Common myeloid progenitor, CD34-positive (primary cell): ENCODE data around the gene MCC.

Experiments
- CTCF ChIA-PET: fragments of 350-600 bp; sonication (Branson Sonifier 250); formaldehyde crosslinking; loops from one replicate; lab custom pipeline; 2021; ENCODE audit warnings: antibody characterized with exemption; lab: Charles Lee
- POLR2A ChIA-PET: fragments of 350-600 bp; sonication (Branson Sonifier 250); formaldehyde crosslinking; loops from one replicate; lab custom pipeline; 2021; ENCODE audit warnings: antibody characterized with exemption; lab: Charles Lee
- DNase-seq, 3 donors: peaks; one replicate each; pipeline versions ENCODE4 v3.0.0 to v3.0.0-alpha.2; 2013
- H3K27ac ChIP-seq, 2 experiments: 1 replicate in 1 of 2; 2 replicates in 1 of 2; pipeline ENCODE4 v1.7.0; 2013; ENCODE audit warnings: inconsistent platforms in 2 of 2, low read length in 2 of 2, mild to moderate bottlenecking in 2 of 2, low read depth in 1 of 2, moderate library complexity in 1 of 2; ENCODE audit not compliant: severe bottlenecking in 2 of 2, insufficient read depth in 1 of 2, poor library complexity in 1 of 2
- H3K27me3 ChIP-seq, 5 experiments: replicated peaks in 2 of 5; 1 replicate in 3 of 5; 2 replicates in 2 of 5; pipeline versions ENCODE4 v1.6.1 to v1.7.0; 2013; ENCODE audit warnings: low read length in 4 of 5, mild to moderate bottlenecking in 2 of 5, moderate library complexity in 2 of 5, inconsistent platforms in 1 of 5; ENCODE audit not compliant: insufficient read depth in 5 of 5, control insufficient read depth in 4 of 5
- H3K36me3 ChIP-seq, 4 experiments: 1 replicate in 2 of 4; 2 replicates in 2 of 4; pipeline versions ENCODE4 v1.6.1 to v1.7.0; 2013; ENCODE audit warnings: low read length in 3 of 4, control low read depth in 1 of 4, mild to moderate bottlenecking in 1 of 4; ENCODE audit not compliant: control insufficient read depth in 4 of 4, insufficient read depth in 4 of 4
- H3K4me1 ChIP-seq, 4 experiments: 1 replicate in 3 of 4; 2 replicates in 1 of 4; pipeline versions ENCODE4 v1.6.1 to v1.7.1; 2013; ENCODE audit warnings: low read length in 3 of 4, mild to moderate bottlenecking in 3 of 4, control low read depth in 1 of 4, inconsistent platforms in 1 of 4, moderate library complexity in 1 of 4; ENCODE audit not compliant: control insufficient read depth in 4 of 4, insufficient read depth in 4 of 4; ENCODE audit errors: control extremely low read depth in 1 of 4
- H3K4me3 ChIP-seq, 7 experiments: 1 replicate in 4 of 7; 2 replicates in 3 of 7; pipeline versions ENCODE4 v1.5.1 to v1.7.0; 2013; ENCODE audit warnings: mild to moderate bottlenecking in 7 of 7, low read length in 6 of 7, moderate library complexity in 6 of 7, inconsistent platforms in 2 of 7, low read depth in 2 of 7, control low read depth in 1 of 7; ENCODE audit not compliant: insufficient read depth in 4 of 7, control insufficient read depth in 1 of 7; ENCODE audit errors: extremely low read depth in 1 of 7
- H3K9me3 ChIP-seq, 5 experiments: 1 replicate in 4 of 5; 2 replicates in 1 of 5; pipeline versions ENCODE4 v1.6.1 to v1.7.1; 2013; ENCODE audit warnings: low read length in 4 of 5, mild to moderate bottlenecking in 2 of 5, inconsistent platforms in 1 of 5, low read depth in 1 of 5, moderate library complexity in 1 of 5; ENCODE audit not compliant: control insufficient read depth in 4 of 5, insufficient read depth in 2 of 5; ENCODE audit errors: control extremely low read depth in 1 of 5
- WGBS: methylation state at CpG from one replicate; pipeline ENCODE4 v1.1.5; 2013; ENCODE audit not compliant: insufficient coverage; 5-methylcytosine and 5-hydroxymethylcytosine counted together

The MCC gene

GRCh38 chr5:113157886-113158285, 330.4 kb downstream of the MCC start:
- peaks cover 0 to 3% (median 0%) of the 10 kb centered on the region in 5 experiments for H3K9me3 ChIP-seq
- H3K36me3 ChIP-seq: no peaks in the 10 kb centered on the region
- DNase-seq: no peak
- no peak overlapping the region for H3K27ac ChIP-seq
- peaks cover 0 to 4% (median 0%) of the 10 kb centered on the region in 5 experiments for H3K27me3 ChIP-seq
- CTCF ChIA-PET: no interaction called here
- POLR2A ChIA-PET: no interaction called here
- H3K4me1 ChIP-seq: no peaks in the 10 kb centered on the region
- H3K4me3 ChIP-seq: no peak overlapping the region
- WGBS: 100% methylated on average over 4 of the region's 4 CpGs

DNA sequence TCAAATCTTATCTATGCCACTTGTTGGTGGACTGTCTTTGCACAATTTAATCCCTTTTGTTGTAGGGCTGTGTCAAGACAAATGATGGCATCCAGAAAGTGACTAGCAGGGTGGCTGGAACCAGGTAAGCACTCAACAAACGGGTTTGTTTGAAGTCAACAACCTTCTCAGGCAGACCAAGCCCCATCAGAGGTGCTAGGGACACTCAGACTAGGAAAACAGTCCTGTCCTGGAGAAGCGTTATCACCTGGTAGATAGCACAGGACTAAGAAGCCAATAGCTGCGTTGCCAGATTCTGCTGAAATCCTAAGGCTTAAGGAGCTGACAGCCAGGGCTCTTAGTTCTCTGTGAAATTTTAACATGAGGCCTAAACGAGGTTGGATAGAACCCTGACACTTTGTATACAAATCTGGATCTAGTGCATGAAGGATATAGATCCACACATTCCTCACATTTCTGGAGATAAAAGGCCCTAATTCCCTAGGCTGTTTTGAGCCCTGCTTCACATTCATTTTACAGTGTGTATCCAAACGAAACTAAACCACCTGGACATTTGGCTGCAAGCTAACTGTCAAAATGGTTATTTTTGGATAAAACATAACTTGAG, 331.9 kb downstream of the MCC start:
- Histone ChIP-seq H3K27ac (no peak overlapping the region), H3K4me1 (no peaks in the 10 kb centered on the region), H3K36me3 (no peaks in the 10 kb centered on the region), H3K9me3 (peaks cover 0 to 3% (median 0%) of the 10 kb centered on the region in 5 experiments), H3K27me3 (peaks cover 0 to 7% (median 4%) of the 10 kb centered on the region in 5 experiments), H3K4me3 (no peak overlapping the region)
- ChIA-PET POLR2A (no interaction called here), CTCF (no interaction called here)
- DNase-seq: no peak
- WGBS: 98% methylated on average over 4 of the region's 5 CpGs

DNA sequence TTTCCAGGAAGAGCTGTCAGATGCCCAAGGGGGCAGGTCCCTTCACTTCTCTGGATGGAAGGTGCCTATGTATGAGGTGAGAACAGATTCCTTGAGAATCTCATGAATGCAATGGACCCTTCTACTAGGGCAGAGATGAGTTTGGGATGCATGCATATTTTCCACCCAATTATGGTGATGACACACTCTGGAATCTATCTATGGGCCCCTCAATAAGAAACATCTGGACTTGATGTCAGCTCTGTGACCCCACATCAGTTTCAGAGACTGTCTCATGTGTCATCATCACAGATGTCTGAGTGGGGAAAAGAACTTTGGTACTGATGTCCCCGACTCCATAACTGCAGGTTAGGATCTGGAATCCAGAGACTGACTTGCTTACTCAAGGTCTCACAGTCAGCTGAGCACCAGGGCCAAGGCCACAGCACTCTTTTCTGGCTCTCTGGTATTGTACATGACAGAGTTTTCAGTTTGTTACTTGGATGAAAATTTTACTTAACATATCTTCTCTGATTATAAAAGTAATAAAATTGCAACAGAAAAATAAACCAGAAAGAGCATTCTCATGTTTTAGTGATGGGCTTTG, 334.6 kb downstream of the MCC start:
- WGBS: 100% methylated on average over 1 of the region's 1 CpG
- peaks cover 0 to 3% (median 0%) of the 10 kb centered on the region in 5 experiments for H3K9me3 ChIP-seq
- no peak for DNase-seq
- H3K36me3 ChIP-seq: no peaks in the 10 kb centered on the region
- no peak overlapping the region for H3K27ac ChIP-seq
- CTCF ChIA-PET: no interaction called here
- H3K4me3 ChIP-seq: no peak overlapping the region
- no peaks in the 10 kb centered on the region for H3K4me1 ChIP-seq
- POLR2A ChIA-PET: no interaction called here
- peaks cover 0 to 10% (median 7%) of the 10 kb centered on the region in 5 experiments for H3K27me3 ChIP-seq

DNA sequence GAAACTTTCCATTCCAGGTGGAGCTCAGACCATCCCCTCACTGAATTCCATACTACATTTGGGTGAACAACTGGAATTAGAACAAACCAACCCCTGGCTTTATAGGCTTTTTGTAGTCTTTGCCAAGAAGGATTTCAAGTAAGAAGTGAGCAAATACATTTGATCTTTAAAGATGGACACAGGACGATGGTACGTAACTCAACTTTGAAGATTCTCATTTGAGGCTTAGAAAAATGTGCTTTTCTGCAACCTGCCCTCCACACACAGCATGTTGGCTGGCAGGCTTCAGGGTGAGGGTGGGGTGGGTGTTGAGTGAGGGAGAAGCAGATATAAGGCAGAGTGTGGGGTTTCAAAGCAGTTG, 335.9 kb downstream of the MCC start:
- ChIA-PET POLR2A (no interaction called here), CTCF (interaction anchor here (0.6 kb wide), 1 partner anchor 1248 kb away, joined by 3 read pairs; no protein-coding TSS in a partner anchor)
- no peaks in the 10 kb centered on the region for H3K36me3 ChIP-seq
- no peak for DNase-seq
- H3K4me3 ChIP-seq: no peak overlapping the region
- H3K27me3 ChIP-seq: peaks cover 0 to 13% (median 5%) of the 10 kb centered on the region in 5 experiments
- H3K27ac ChIP-seq: no peak overlapping the region
- H3K9me3 ChIP-seq: peaks cover 0 to 3% (median 0%) of the 10 kb centered on the region in 5 experiments
- 100% methylated on average over 2 of the region's 2 CpGs for WGBS
- H3K4me1 ChIP-seq: no peaks in the 10 kb centered on the region

- Histone ChIP-seq H3K9me3 (peaks cover 0 to 3% (median 0%) of the 10 kb centered on the region in 5 experiments), H3K27ac (no peak overlapping the region), H3K4me1 (no peaks in the 10 kb centered on the region), H3K36me3 (no peaks in the 10 kb centered on the region), H3K27me3 (peaks cover 0 to 14% (median 3%) of the 10 kb centered on the region in 5 experiments), H3K4me3 (no peak overlapping the region)
- ChIA-PET CTCF (interaction anchor here (0.6 to 1.1 kb wide), 2 partner anchors 24 to 1248 kb away, joined by 3 read pairs; no protein-coding TSS in a partner anchor), POLR2A (no interaction called here)
- DNase-seq: no peak
- 97% methylated on average over 8 of the region's 8 CpGs for whole genome bisulfite sequencing
These were observed 336.4 kb downstream of the MCC start for GRCh38 chr5:113151641-113152379.

DNA sequence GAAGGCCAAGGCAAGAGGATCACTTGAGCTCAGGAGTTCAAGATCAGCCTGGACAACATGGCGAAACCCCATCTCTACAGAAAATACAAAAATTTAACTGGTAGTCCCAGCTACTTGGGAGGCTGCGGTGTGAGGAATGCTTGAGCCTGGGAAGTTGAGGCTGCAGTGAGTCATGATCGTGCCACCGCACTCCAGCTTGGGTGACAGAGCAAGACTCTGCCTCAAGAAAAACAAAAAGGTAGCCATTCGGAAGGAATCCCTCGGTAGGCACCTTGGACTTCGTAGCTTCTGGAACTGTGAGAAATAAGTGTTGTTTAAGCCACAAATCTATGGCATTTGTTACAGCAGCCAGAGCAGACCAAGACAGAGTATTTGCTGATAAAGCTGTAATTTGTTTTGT, 337.4 kb downstream of the MCC start:
- peaks cover 0 to 14% (median 3%) of the 10 kb centered on the region in 5 experiments for H3K27me3 ChIP-seq
- no peak for DNase-seq
- no peaks in the 10 kb centered on the region for H3K4me1 ChIP-seq
- POLR2A ChIA-PET: no interaction called here
- no peak overlapping the region for H3K4me3 ChIP-seq
- H3K36me3 ChIP-seq: no peaks in the 10 kb centered on the region
- CTCF ChIA-PET: interaction anchor here (1.1 kb wide), 1 partner anchor 23 kb away, joined by 3 read pairs; no protein-coding TSS in a partner anchor
- no peak overlapping the region for H3K27ac ChIP-seq
- peaks cover 0 to 2% (median 0%) of the 10 kb centered on the region in 5 experiments for H3K9me3 ChIP-seq
- 100% methylated on average over 7 of the region's 7 CpGs for WGBS

DNA sequence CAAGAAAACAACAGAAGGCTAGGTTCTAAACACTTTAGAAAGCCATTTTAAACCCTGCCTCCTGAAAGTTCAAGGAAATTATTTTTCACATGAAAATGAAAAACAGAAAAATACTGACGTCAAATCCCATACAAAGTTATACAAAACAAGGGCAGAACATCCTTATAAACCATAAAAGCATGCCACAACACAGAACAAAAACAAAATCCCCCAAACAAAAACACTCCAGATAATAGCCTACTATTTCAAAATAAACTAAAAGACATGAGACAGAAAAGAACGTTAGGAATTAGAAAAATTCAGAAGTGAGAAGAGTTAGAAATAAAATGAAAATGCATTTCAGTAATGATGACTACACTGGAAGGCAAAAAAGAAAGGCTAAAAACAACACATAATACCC, 338.0 kb downstream of the MCC start:
- H3K36me3 ChIP-seq: no peaks in the 10 kb centered on the region
- ChIA-PET CTCF (interaction anchor here (1.1 kb wide), 1 partner anchor 22 kb away, joined by 3 read pairs; no protein-coding TSS in a partner anchor), POLR2A (no interaction called here)
- H3K9me3 ChIP-seq: no peaks in the 10 kb centered on the region
- no peak overlapping the region for H3K4me3 ChIP-seq
- H3K27ac ChIP-seq: no peak overlapping the region
- WGBS: 100% methylated on average over 1 of the region's 2 CpGs
- H3K27me3 ChIP-seq: peaks cover 0 to 14% (median 3%) of the 10 kb centered on the region in 5 experiments
- no peaks in the 10 kb centered on the region for H3K4me1 ChIP-seq
- DNase-seq: no peak
